Measurements from ENCODE around the gene MYEOV. TPM values are rescaled to one million over a fixed set of nuclear protein-coding genes. Genes with fewer than 3 reads are reported as not detected.
A peak's percentile ranks its signal among the peaks of the same experiment; 100 is the strongest.

MYEOV gene
- total RNA-seq (2013; cell fraction: nucleolus; rRNA removed): 0.63 and 2.6 TPM in 2 replicates
- 0.40 TPM in 1 of 2 replicates, not detected in the other for total RNA-seq (2014; rRNA removed)
- total RNA-seq (2014; rRNA removed; fragmentation: Illumina TruSeq; extraction: Trizol): 0.13 TPM in 1 of 2 replicates, not detected in the other
- total RNA-seq (2021): 0.18 and 0.53 TPM in 2 replicates
- 0.10 TPM for polyA plus RNA-seq (2011; ENCODE audit: low read depth)
- 0.26 and 0.72 TPM in 2 replicates for polyA plus RNA-seq (2011; rRNA removed)
- 0.30 and 0.33 TPM in 2 replicates for polyA plus RNA-seq (2011; cell fraction: cytosol; rRNA removed)
- 0.44 and 0.73 TPM in 2 replicates for polyA plus RNA-seq (2011; cell fraction: nucleus; rRNA removed)
- polyA plus RNA-seq (2012): 0.52 and 0.55 TPM in 2 replicates
- 0.40 and 0.51 TPM in 2 replicates for polyA plus RNA-seq (2014; fragmentation: Illumina TruSeq; extraction: Trizol)
- under 1 TPM in 1 of 2 experiments, not detected in 1; 0.05 TPM for polyA plus RNA-seq (2014; fragmentation: Nextera tagmentation; extraction: Ambion mirVana)
- polyA plus RNA-seq (2014; rRNA removed): 0.19 and 0.29 TPM in 2 replicates
- polyA plus RNA-seq (2016; fragmentation: Nextera tagmentation; extraction: Ambion mirVana): not detected
- 0.22 and 0.57 TPM in 2 replicates for polyA minus RNA-seq (2011; rRNA and poly(A)+ RNA removed)
- polyA minus RNA-seq (2011; cell fraction: cytosol; rRNA and poly(A)+ RNA removed): not detected in 2 replicates
- polyA minus RNA-seq (2011; cell fraction: nucleus; rRNA and poly(A)+ RNA removed): 0.73 TPM in 1 of 2 replicates, not detected in the other
- percentile 40 among the genes with signal in this experiment for Bru-seq, nascent RNA
- percentile 38 among the genes with signal in this experiment for BruChase-seq, experiment 1, labeled RNA remaining after a 6-hour chase
- percentile 37 among the genes with signal in this experiment for BruChase-seq, experiment 2, labeled RNA remaining after a 2-hour chase
- long read RNA-seq, experiment 1: 0 reads
- long read RNA-seq, experiment 2: 0 reads

DNA sequence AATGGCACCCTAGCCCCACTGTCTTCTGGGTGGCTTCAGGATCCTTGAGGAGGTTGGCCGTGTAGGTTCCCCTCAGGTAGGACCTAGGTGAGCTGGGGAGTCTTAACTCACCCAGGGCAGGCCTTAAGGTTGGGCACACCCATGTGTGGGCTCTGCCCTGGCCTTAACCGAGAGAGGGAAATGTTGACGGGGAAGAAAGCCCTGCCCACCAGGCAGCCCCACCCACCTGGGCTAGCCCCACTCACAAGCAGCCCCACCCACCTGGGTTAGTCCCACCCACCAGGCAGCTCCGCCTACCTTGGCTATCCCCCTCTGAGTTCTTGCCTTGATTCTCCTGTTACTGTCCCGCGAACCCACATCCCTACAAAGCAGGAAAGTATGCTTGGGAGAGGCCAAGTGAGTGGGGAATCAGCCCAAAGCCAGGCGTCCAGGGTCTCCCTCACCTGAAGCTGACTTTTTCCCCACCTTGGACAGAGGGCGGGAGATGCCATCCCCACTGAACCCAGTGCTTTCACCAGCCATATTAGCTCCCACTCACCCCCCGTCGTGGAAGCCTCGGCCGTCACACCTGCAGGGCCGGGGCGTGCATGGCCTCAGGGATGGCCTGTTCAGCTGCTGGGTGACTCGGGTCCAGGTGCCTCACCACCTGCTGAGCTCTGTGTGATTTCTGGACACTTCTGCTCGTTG lies at the start of gene MYEOV:
Gene MYEOV, plus strand, starts transcription at position 337 of the 687 bp plus-strand sequence. CDS start 1,200 bp downstream, outside the sequence.
- 51% methylated on average over 16 of the region's 16 CpGs for WGBS (ENCODE audit: insufficient coverage, insufficient replicate concordance, low lambda C conversion rate, missing lambda C conversion rate)
- in situ Hi-C loops (cut with MboI) (loop anchor here (5.0 kb wide), 1 partner anchor 348 kb away; the partner anchor contains the start of gene CCND1), intact Hi-C loops (cut with micrococcal nuclease; ENCODE audit: unreplicated experiment) (no loop called here)
- H3K4me3 ChIP-seq: no peak within 1 kb of the TSS
- FAIRE-seq: no peak
- RAD21 ChIA-PET (ENCODE audit: unreplicated experiment): interaction anchor here (0.7 to 1.6 kb wide), 7 partner anchors 35 to 349 kb away, joined by 3 to 5 read pairs (median 4); no protein-coding TSS in a partner anchor
- ATAC-seq: no peak
- no peak for TF ChIP-seq NR2C1 (IDR thresholded peaks at IDR 0.05)
- 0 out of 2 replicates have a peak, but pooled peaks have one; percentile 16 for TF ChIP-seq ZNF24 (IDR thresholded peaks at IDR 0.05)
- no peak within 1 kb of the TSS for H3K27ac ChIP-seq (ENCODE audit: control insufficient read depth, insufficient read depth)
- SMC1A ChIA-PET (ENCODE audit: uncharacterized antibody, unreplicated experiment): interaction anchor here (0.6 to 2.1 kb wide), 9 partner anchors 11 to 350 kb away, joined by 3 to 10 read pairs (median 4); no protein-coding TSS in a partner anchor
- H4K20me1 ChIP-seq (ENCODE audit: control insufficient read depth, insufficient read depth): no peaks in the 10 kb centered on the region
- no peak within 1 kb of the TSS for H3K9ac ChIP-seq (ENCODE audit: control insufficient read depth, insufficient read depth, low read length)
- no peaks in the 10 kb centered on the region; the same call in 2 of the 3 replicates for H3K9me3 ChIP-seq (replicated peaks; ENCODE audit: control insufficient read depth, insufficient read depth, low read length)
- no peaks in the 10 kb centered on the region for H3K27me3 ChIP-seq (replicated peaks in 1 of 2; ENCODE audit: control insufficient read depth in 2 of 2, insufficient read depth in 2 of 2, low read length in 1 of 2)
- no TSS peak for BruUV-seq (replicated peaks)
- peaks cover 30% of the 10 kb centered on the region for H3K4me1 ChIP-seq (ENCODE audit: control insufficient read depth, insufficient read depth, low read length)
- peak; percentile 16 for DNase-seq (ENCODE audit: low read depth, low spot score)
- POLR2A ChIA-PET: interaction anchor here (0.9 to 1.3 kb wide), 3 partner anchors 12 to 35 kb away, joined by 3 to 5 read pairs (median 4); no protein-coding TSS in a partner anchor
- no peak within 1 kb of the TSS for H2AFZ ChIP-seq (ENCODE audit: control insufficient read depth, low read depth, low read length)
- H3K4me2 ChIP-seq (ENCODE audit: control insufficient read depth, insufficient read depth): no peak within 1 kb of the TSS
- CTCF ChIA-PET: interaction anchor here (0.8 to 3.6 kb wide), 12 partner anchors 13 to 375 kb away, joined by 3 to 32 read pairs (median 6); no protein-coding TSS in a partner anchor
- H3K79me2 ChIP-seq (ENCODE audit: control insufficient read depth, insufficient read depth, low read length): no peaks in the 10 kb centered on the region
- H3K36me3 ChIP-seq (ENCODE audit: control insufficient read depth in 2 of 2, insufficient read depth in 2 of 2, low read length in 1 of 2): no peaks in the 10 kb centered on the region
